ENCODE measurements around the gene PLD4.

GRCh38 chr14:104924421-104925213 is at the start of gene PLD4:
- TF ChIP-seq CTCF (IDR thresholded peaks at IDR 0.05) (no peak), POLR2A (IDR thresholded peaks at IDR 0.05) (no peak)

All from gastroesophageal sphincter (tissue), 3 donors.